Gastrocnemius medialis (tissue), 4 donors: ENCODE data around the gene BDKRB2.

Experiments used
- CTCF ChIP-seq, 5 experiments: fragments of 450-650 bp in 3 of 5; fragments of 200-600 bp in 2 of 5; sonication (generic) in 2 of 5; IDR thresholded peaks in 4 of 5; conservative IDR thresholded peaks in 1 of 5; 1 replicate in 4 of 5; 2 replicates in 1 of 5; pipeline ENCODE4 v1.5.1; 2016 to 2019; ENCODE audit warnings: antibody characterized with exemption in 5 of 5, mild to moderate bottlenecking in 3 of 5, moderate library complexity in 3 of 5
- POLR2A ChIP-seq, 2 donors: fragments of 450-650 bp; IDR thresholded peaks; one replicate each; pipeline ENCODE4 v1.6.1; 2017; ENCODE audit warnings: antibody characterized with exemption in 2 of 2, mild to moderate bottlenecking in 2 of 2, moderate library complexity in 2 of 2

GRCh38 chr14:96156804-96157760, 47.6 kb upstream of the BDKRB2 start:
- TF ChIP-seq CTCF (IDR thresholded peaks at IDR 0.05 in 4 of 5, conservative IDR thresholded peaks at IDR 0.05 in 1 of 5) (no peak), POLR2A (IDR thresholded peaks at IDR 0.05) (no peak)
